Bronchial epithelial cell (primary cell): Measurements from ENCODE around the gene TRHDE. TPM values are rescaled to one million over a fixed set of nuclear protein-coding genes. Genes with fewer than 3 reads are reported as not detected.

ENCODE experiments used
- DNase-seq: peaks from one replicate; pipeline ENCODE4 v3.0.0-alpha.2; 2010; ENCODE audit warnings: low read depth
- FAIRE-seq: peaks from 2 replicates; lab custom pipeline; 2011; peaks lifted over from hg19 to GRCh38; lab: Jason Lieb, UNC
- H3K27me3 ChIP-seq: 2 replicates; pipeline ENCODE4 v1.5.1; 2011; ENCODE audit warnings: low read length; ENCODE audit not compliant: control insufficient read depth, insufficient read depth
- H3K36me3 ChIP-seq: 2 replicates; pipeline ENCODE4 v1.5.1; 2011; ENCODE audit warnings: low read length; ENCODE audit not compliant: control insufficient read depth, insufficient read depth
- H3K4me3 ChIP-seq: 2 replicates; pipeline ENCODE4 v1.5.1; 2011; ENCODE audit warnings: mild to moderate bottlenecking, low read depth, low read length, control low read depth
- CTCF ChIP-seq: IDR thresholded peaks from 2 replicates; pipeline ENCODE4 v1.5.1; 2011; ENCODE audit warnings: mild to moderate bottlenecking, moderate library complexity, low read length, control low read depth, inconsistent platforms; ENCODE audit not compliant: insufficient read depth, severe bottlenecking
- total RNA-seq: library from RNA; depleted of rRNA; stranded (reverse); fragments of >200 nt; gene quantifications from 2 replicates; pipeline ENCODE4 v1.2.1, GENCODE V29; 2014

TRHDE gene
- total RNA-seq, 1 donor from 2014 or later = 0.26 TPM

GRCh38 chr12:72610342-72610741 lies 338.2 kb downstream of the TRHDE start:
- TF ChIP-seq CTCF = no peak
- no peak overlapping the region for H3K4me3 ChIP-seq
- DNase-seq (no peak), FAIRE-seq (no peak)
- no peaks in the 10 kb centered on the region for H3K27me3 ChIP-seq
- no peaks in the 10 kb centered on the region for H3K36me3 ChIP-seq

- FAIRE-seq (no peak), DNase-seq (no peak)
- no peak overlapping the region for H3K4me3 ChIP-seq
- no peak for TF ChIP-seq CTCF
- no peaks in the 10 kb centered on the region for H3K36me3 ChIP-seq
- H3K27me3 ChIP-seq = no peaks in the 10 kb centered on the region
These were observed 338.7 kb downstream of the TRHDE start for GRCh38 chr12:72610854-72611358.

GRCh38 chr12:72612171-72612570 lies 340.0 kb downstream of the TRHDE start:
- no peaks in the 10 kb centered on the region for H3K27me3 ChIP-seq
- no peak overlapping the region for H3K4me3 ChIP-seq
- FAIRE-seq (no peak), DNase-seq (no peak)
- H3K36me3 ChIP-seq = no peaks in the 10 kb centered on the region
- TF ChIP-seq CTCF = no peak

- Histone ChIP-seq H3K4me3 (no peak overlapping the region), H3K27me3 (no peaks in the 10 kb centered on the region), H3K36me3 (no peaks in the 10 kb centered on the region)
- TF ChIP-seq CTCF = no peak
- DNase-seq = no peak
- no peak for FAIRE-seq
These were observed 346.6 kb downstream of the TRHDE start for GRCh38 chr12:72618764-72619163.

GRCh38 chr12:72622556-72622955 lies 350.4 kb downstream of the TRHDE start:
- TF ChIP-seq CTCF = no peak
- FAIRE-seq (no peak), DNase-seq (no peak)
- H3K36me3 ChIP-seq = no peaks in the 10 kb centered on the region
- H3K27me3 ChIP-seq = no peaks in the 10 kb centered on the region
- H3K4me3 ChIP-seq = no peak overlapping the region
